Adipocyte (in vitro differentiated cells): ENCODE measurements around the gene IDH3G.
"Not testable (repeated sequence)": the region's sequence is repeated elsewhere in the genome, so short reads cannot be mapped to it uniquely, and the experiment has no call there.

Experiments
- DNase-seq: peaks from one replicate; pipeline ENCODE4 v3.0.0-alpha.2; 2015; ENCODE audit warnings: low read depth
- H3K27me3 ChIP-seq: replicated peaks from 2 replicates; pipeline ENCODE4 v1.7.0; 2013; ENCODE audit warnings: mild to moderate bottlenecking, low read length, moderate library complexity; ENCODE audit not compliant: control insufficient read depth, insufficient read depth
- H3K36me3 ChIP-seq: 2 replicates; pipeline ENCODE4 v1.7.0; 2013; ENCODE audit warnings: low read length, mild to moderate bottlenecking, moderate library complexity; ENCODE audit not compliant: control insufficient read depth, insufficient read depth, severe bottlenecking
- H3K4me1 ChIP-seq: 2 replicates; pipeline ENCODE4 v1.7.0; 2013; ENCODE audit warnings: mild to moderate bottlenecking, low read length, moderate library complexity; ENCODE audit not compliant: control insufficient read depth, insufficient read depth
- H3K4me3 ChIP-seq: 2 replicates; pipeline ENCODE4 v1.7.0; 2013; ENCODE audit warnings: mild to moderate bottlenecking, low read length, moderate library complexity
- H3K9ac ChIP-seq: 2 replicates; pipeline ENCODE4 v1.7.0; 2013; ENCODE audit warnings: mild to moderate bottlenecking, low read length, moderate library complexity
- H3K9me3 ChIP-seq: 2 replicates; pipeline ENCODE4 v1.7.0; 2013; ENCODE audit warnings: mild to moderate bottlenecking, low read length, moderate library complexity; ENCODE audit not compliant: control insufficient read depth

Gene IDH3G

GRCh38 chrX:153762626-153763173 lies 31.5 kb downstream of the IDH3G start:
- Histone ChIP-seq H3K27me3 (no peaks in the 10 kb centered on the region), H3K9me3 (peaks cover 5% of the 10 kb centered on the region), H3K9ac (no peak overlapping the region), H3K36me3 (no peaks in the 10 kb centered on the region), H3K4me1 (peaks cover 26% of the 10 kb centered on the region), H3K4me3 (no peak overlapping the region)
- DNase-seq, result no peak

GRCh38 chrX:153761863-153762262 lies 32.3 kb downstream of the IDH3G start:
- H3K9me3 ChIP-seq, result peaks cover 13% of the 10 kb centered on the region
- no peaks in the 10 kb centered on the region for H3K27me3 ChIP-seq
- H3K36me3 ChIP-seq, result no peaks in the 10 kb centered on the region
- no peak overlapping the region for H3K9ac ChIP-seq
- H3K4me3 ChIP-seq, result no peak overlapping the region
- peaks cover 26% of the 10 kb centered on the region for H3K4me1 ChIP-seq
- DNase-seq, result no peak

- Histone ChIP-seq H3K9ac (no peak overlapping the region), H3K4me3 (no peak overlapping the region), H3K9me3 (peaks cover 24% of the 10 kb centered on the region), H3K4me1 (peaks cover 8% of the 10 kb centered on the region), H3K36me3 (no peaks in the 10 kb centered on the region), H3K27me3 (peaks cover 1% of the 10 kb centered on the region)
- DNase-seq, result no peak
Observed at GRCh38 chrX:153755136-153755535, 39.0 kb downstream of the IDH3G start.

DNA sequence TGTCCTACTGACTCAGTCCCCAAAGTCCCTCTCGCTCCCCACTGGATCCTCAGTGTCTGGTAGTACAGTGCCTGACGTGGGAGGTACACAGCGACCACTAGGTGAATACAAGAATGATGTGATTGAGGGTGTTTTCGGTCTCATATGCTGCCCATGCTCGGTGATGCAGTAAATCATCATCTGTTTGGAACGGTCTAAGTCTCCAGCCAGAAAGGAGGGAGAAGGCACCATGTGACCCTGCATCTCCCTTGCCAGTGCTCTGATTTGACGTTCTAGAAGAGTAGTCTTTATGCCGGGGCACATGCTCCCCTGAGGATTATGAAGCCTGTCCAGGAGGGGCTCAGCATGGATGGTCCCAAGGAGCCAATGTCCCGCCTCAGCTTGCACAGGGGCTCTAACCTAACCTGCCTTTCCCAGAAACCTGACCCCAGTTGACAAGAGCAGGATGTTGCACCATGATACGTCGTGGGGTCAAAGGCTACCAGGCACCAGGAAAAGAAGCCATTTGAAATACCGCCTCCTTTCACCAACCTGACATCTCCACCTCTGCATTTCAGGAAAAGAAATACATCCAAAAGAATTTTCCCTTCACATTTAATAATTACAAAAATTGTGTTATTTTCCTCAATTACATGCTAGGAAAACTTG lies 43.9 kb downstream of the IDH3G start:
- H3K9ac ChIP-seq, result no peak overlapping the region
- DNase-seq, result no peak
- H3K4me3 ChIP-seq, result no peak overlapping the region
- H3K4me1 ChIP-seq, result peaks cover 8% of the 10 kb centered on the region
- H3K36me3 ChIP-seq, result no peaks in the 10 kb centered on the region
- H3K27me3 ChIP-seq, result peaks cover 7% of the 10 kb centered on the region
- H3K9me3 ChIP-seq, result no peaks in the 10 kb centered on the region

DNA sequence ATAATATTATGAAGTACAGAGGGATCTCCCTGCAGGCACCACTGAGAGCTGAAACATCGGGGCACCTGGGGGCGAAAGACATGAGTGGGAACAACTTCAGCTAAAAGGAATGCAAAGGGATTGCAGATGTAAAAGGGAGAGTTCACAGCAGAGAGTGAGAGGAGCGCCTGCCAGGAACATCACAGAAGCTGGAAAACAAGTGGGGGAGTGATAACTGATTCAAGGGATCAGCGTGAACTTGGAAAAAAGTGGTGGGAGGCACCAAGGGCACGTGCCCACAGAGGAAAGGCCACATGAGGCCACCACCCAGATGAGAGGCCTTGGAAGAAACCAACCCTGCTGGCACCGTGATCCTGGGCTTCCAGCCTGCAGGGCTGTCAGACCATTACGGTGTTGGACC lies 45.2 kb downstream of the IDH3G start:
- not testable (repeated sequence) for H3K36me3 ChIP-seq, H3K4me1 ChIP-seq, H3K4me3 ChIP-seq

GRCh38 chrX:153746991-153747390 lies 47.2 kb downstream of the IDH3G start:
- H3K4me1 ChIP-seq, result peaks cover 13% of the 10 kb centered on the region
- not testable (repeated sequence) for H3K27me3 ChIP-seq, H3K9me3 ChIP-seq, H3K4me3 ChIP-seq, DNase-seq, H3K9ac ChIP-seq, H3K36me3 ChIP-seq

More for the DNA sequence above, 45.2 kb downstream of the IDH3G start:
- not testable (repeated sequence) for H3K9ac ChIP-seq, H3K9me3 ChIP-seq, DNase-seq, H3K27me3 ChIP-seq

- no peak overlapping the region for H3K4me3 ChIP-seq
- H3K9ac ChIP-seq, result no peak overlapping the region
- peaks cover 7% of the 10 kb centered on the region for H3K27me3 ChIP-seq
- H3K36me3 ChIP-seq, result no peaks in the 10 kb centered on the region
- DNase-seq, result no peak
- peaks cover 13% of the 10 kb centered on the region for H3K4me1 ChIP-seq
- no peaks in the 10 kb centered on the region for H3K9me3 ChIP-seq
Observed at GRCh38 chrX:153746359-153746758, 47.8 kb downstream of the IDH3G start.

DNA sequence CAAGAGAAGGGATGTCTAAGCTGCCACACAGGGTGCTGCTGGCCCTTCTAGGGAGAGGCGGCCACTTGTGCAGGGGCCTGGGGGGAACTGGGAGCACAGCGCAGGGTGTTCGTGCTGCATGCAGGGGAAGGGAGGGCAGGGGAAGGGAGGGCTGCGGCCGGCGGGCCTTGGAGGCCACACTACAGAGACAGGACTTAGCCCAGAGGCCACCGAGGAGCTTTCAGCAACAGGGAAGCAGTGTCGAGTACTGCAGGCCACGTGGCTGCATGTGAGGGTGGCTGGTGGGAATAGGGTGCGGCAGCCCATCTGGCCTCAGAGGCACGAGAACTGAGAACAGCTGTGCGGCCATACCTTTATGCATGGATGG lies 49.1 kb downstream of the IDH3G start:
- DNase-seq, result not testable (repeated sequence)

GRCh38 chrX:153744210-153745066 lies 49.7 kb downstream of the IDH3G start:
- no peak overlapping the region for H3K4me3 ChIP-seq
- peak overlapping the region; percentile 49 for H3K9ac ChIP-seq
- H3K27me3 ChIP-seq, result no peaks in the 10 kb centered on the region
- H3K9me3 ChIP-seq, result no peaks in the 10 kb centered on the region
- H3K4me1 ChIP-seq, result peaks cover 13% of the 10 kb centered on the region
- peaks cover 4% of the 10 kb centered on the region for H3K36me3 ChIP-seq
- DNase-seq, result no peak

More for the DNA sequence above, 49.1 kb downstream of the IDH3G start:
- H3K9me3 ChIP-seq, H3K27me3 ChIP-seq, H3K4me3 ChIP-seq, H3K9ac ChIP-seq, H3K36me3 ChIP-seq: not testable (repeated sequence)
- peaks cover 13% of the 10 kb centered on the region for H3K4me1 ChIP-seq

DNA sequence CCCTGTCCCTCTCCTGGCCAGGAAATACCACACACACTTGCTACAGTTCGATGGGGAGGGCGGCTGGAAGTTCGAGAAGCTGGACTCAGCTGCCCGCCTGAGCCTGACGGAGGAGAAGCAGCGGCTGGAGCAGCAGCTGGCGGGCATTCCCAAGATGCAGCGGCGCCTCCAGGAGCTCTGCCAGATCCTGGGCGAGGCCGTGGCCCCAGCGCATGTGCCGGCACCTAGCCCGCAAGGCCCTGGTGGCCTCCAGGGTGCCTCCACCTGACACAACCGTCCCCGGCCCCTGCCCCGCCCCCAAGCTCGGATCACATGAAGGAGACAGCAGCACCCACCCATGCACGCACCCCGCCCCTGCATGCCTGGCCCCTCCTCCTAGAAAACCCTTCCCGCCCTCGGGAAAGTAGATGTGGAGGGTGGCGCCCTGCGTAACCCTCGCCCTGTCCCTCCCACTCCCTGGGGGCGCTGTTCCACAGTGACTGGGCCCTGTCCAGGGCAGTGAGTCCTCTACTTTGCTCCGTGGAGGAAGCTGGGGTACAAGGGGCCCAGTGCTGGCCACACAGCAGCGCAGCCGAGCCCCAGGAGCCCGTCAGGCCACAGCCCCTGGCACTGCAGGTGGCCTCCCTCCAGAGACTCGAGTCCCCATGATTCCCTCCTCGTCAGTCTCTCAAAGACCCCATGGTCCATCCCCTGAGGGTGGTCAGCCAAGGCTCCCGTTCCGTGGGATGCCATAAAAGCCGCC lies 50.5 kb downstream of the IDH3G start:
- not testable (repeated sequence) for DNase-seq, H3K27me3 ChIP-seq, H3K36me3 ChIP-seq, H3K9me3 ChIP-seq, H3K4me3 ChIP-seq
- H3K4me1 ChIP-seq, result peaks cover 13% of the 10 kb centered on the region
- peak overlapping the region; percentile 49 for H3K9ac ChIP-seq
